ENCODE measurements around the gene AHDC1. TPM values are rescaled to one million over a fixed set of nuclear protein-coding genes. Genes with fewer than 3 reads are reported as not detected.

Gene AHDC1
- total RNA-seq, 1 donor: 14.6 TPM

DNA sequence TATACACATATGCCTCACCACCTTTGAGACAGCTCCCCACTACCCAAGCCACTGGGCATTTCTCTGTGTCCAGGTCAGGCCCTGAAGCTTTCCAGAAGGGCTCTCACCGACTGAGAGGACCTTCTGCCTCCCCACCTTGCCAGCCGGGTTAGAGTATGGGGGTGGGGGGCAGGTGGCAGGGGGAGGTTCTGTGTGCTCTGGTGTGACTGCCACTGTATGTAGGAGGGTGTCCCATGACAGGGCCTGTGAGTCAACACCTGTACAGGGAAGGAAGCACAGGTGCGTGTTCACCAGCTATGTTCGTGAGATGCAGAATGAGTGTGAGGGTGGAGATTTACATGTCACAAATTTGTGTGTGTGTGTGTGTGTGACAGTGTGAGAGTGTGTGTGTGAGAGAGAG is 7.0 kb downstream of the AHDC1 start:
- no peak overlapping the region for H3K4me3 ChIP-seq (ENCODE audit: low read depth, low read length)
- DNase-seq (ENCODE audit: low read depth): no peak
- no peak for TF ChIP-seq CTCF (IDR thresholded peaks at IDR 0.05; ENCODE audit: insufficient read depth, low read length)

- no peak for DNase-seq (ENCODE audit: low read depth)
- no peak overlapping the region for H3K4me3 ChIP-seq (ENCODE audit: low read depth, low read length)
- TF ChIP-seq CTCF (IDR thresholded peaks at IDR 0.05; ENCODE audit: insufficient read depth, low read length): no peak
Observed at GRCh38 chr1:27596261-27596660, 7.7 kb downstream of the AHDC1 start.

GRCh38 chr1:27595597-27595996 is 8.3 kb downstream of the AHDC1 start:
- DNase-seq (ENCODE audit: low read depth): no peak
- no peak overlapping the region for H3K4me3 ChIP-seq (ENCODE audit: low read depth, low read length)
- no peak for TF ChIP-seq CTCF (IDR thresholded peaks at IDR 0.05; ENCODE audit: insufficient read depth, low read length)

GRCh38 chr1:27594564-27595510 is 9.1 kb downstream of the AHDC1 start:
- H3K4me3 ChIP-seq (ENCODE audit: low read depth, low read length): no peak overlapping the region
- no peak for TF ChIP-seq CTCF (IDR thresholded peaks at IDR 0.05; ENCODE audit: insufficient read depth, low read length)
- DNase-seq (ENCODE audit: low read depth): no peak

- no peak overlapping the region for H3K4me3 ChIP-seq (ENCODE audit: low read depth, low read length)
- DNase-seq (ENCODE audit: low read depth): no peak
- no peak for TF ChIP-seq CTCF (IDR thresholded peaks at IDR 0.05; ENCODE audit: insufficient read depth, low read length)
Observed at GRCh38 chr1:27593678-27594563, 10.0 kb downstream of the AHDC1 start.

DNA sequence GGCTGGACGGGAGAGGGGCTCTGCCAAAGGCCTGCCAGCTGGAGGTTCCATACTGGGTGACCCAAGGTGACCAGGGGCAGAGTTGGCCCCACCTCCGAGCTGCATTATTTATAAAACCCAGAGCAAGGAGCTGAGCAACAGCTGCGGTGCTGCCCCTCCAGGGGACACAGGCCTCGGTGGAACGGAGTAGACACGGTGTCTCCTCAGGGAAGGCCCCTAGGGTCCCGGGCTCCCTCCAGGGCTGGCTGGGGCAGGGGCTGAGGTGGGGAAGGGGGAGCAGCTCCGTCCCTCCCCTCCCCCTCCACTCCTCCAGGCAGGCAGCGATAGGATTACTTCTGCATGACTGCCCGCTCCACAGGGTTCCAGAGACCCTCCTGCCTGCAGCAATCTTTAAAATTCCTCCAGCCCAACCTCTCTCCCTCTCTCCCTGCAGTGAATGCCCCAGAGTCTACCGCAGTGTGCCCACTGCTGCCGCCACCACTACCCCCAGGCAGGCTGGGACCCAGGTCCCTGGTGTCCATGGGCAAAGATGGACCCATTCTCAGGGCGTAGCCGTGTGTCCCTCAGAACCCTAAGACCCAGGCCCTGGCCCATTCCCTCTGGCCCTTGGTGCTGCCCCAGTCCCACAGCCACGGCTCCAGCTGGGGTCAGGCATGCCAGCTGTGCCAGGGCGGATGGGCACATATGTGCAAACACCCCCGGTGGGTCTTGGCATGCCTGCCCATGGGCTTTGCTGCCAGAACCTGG is 10.8 kb downstream of the AHDC1 start:
- DNase-seq (ENCODE audit: low read depth): no peak
- no peak for TF ChIP-seq CTCF (IDR thresholded peaks at IDR 0.05; ENCODE audit: insufficient read depth, low read length)
- no peak overlapping the region for H3K4me3 ChIP-seq (ENCODE audit: low read depth, low read length)

Measured in fibroblast of the aortic adventitia (primary cell).